NCI-H128 (cell line): ENCODE data around the gene CLMN.

ENCODE experiments used
- DNase-seq: peaks from one replicate; lab custom pipeline; 2025; ENCODE audit not compliant: unreplicated experiment; lab: John Stamatoyannopoulos, UW

Gene CLMN

DNA sequence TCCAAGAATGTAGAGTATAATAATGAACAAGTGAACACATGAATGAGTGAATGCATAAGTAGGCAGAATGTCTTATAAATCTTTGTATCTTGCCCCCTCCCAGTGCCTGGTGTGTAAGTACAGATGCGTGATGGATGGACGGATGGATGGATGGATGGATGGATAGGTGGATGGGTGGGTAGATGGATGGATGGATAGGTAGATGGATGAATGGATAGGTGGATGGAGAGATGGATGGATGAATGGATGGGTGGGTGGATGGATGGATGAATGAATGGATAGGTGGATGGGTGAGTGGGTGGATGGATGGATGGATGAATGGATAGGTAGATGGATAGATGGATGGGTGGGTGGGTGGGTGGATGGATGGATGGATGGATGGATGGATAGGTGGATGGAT lies 74.4 kb downstream of the CLMN start:
- no peak for DNase-seq

DNA sequence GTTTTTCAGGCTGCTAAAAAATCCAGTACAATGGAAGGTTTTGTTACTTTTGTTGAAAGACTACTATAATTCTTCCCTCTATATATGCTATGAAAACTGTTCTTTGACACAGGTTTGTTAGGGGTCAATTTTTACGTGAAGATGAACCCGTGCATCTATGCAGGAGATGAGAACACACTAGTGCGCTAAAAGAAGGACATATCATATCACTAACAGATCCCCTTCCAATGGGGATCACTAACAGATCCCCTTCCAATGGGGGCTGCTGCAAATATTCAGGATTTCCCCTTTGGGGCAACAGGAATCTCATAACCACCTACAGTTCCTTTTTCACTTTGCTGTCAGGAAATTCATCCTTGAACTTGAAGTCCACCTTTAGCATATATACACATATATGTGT lies 75.1 kb downstream of the CLMN start:
- DNase-seq: no peak

DNA sequence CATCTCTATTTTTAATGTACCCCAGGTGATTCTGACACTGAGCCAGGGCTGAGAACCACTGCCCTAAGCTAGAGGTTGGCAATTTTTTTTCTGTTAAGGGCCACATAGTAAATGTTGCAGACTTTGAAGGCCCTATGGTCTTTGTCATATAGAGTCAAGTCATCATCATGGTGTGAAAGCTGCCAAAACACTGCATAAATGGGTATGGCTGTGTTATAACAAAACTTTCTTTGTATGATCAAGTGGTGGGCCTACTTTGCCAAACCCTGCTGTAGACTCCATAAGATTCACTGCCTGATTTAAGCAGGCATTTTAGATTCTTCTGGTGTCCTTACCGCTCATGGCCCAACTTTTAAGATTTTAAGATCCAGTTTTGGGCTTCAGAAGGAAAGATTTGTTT lies 76.8 kb downstream of the CLMN start:
- DNase-seq: no peak

DNA sequence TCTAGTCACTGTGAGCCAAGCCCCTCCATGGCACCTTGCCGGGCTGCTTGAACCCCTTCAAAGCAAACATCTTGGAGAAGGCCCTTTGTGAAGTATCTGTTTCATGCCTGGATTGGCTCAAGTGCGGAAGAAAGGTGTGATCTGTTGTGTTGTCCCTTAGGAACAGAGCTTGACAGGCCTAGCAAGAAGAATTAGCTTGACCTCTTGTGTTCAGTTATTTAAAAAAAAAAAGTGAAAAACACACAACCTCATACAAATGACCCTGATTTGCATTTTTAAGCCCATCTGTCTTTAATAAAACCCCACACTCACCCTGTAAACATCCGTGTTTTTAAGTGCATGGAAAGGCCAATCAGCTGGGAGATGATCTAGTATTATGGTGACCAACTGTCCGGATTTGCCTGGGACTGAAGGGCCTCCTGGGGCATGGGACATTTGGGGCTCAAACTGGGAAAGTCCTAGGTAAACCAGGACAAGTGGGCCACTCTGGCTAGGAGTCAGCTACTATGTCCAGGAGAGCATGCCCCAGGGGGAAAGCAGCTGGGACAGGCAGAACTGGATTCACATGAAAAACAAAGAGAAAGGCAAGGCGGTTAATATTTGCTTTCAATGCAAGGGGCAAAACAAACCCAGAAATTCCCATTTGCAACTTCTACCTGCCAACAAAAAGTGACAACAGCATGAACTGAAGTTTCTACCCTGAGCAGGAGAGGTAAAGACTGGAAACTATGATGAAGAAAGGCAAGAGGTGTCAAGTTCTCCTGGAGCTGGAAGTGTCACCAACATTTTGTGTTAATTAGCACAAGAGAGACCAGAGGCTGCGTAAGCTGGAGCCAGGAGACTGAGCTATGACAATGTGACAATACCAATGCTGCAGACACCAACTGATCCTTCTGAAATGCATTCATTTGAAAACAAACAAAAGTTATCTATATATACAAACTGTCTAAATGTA lies 78.6 kb downstream of the CLMN start:
- no peak for DNase-seq

DNA sequence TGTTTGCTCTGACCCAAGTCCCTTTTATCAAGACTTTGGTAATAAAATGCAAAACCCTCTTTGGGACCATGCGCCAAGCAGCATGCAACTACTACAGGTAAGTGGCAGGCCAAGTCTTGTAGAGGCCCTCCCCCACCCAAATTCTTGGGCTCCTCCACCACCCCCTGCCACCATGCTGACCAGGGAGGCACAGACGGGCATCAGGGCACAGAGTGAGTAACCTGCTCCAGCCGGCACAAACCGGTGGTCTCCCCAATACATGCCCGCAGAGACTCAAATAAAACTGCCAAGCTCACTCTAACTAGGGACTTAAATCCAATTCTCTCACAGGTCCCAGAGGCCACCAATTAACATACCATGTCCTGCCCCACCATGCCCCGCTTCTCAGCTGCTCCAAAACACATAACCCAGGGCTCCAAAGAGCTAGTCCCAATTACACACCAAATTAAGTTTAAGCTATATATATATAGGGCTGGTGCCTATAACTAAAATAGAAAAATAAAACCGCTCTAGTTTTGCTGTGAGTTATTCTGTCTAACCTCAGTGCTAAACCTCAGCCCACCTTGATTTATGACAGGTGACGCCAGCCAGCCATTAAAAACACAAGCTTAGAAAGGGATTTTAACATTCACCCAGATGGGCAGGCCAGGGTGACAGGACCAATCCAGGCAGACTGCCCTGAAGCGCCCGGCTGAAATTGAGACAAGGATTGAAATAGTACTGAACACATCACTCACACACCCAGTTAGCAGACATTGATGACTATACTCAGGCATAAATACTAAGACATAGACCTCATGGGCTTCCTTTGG lies 81.0 kb downstream of the CLMN start:
- no peak for DNase-seq

DNA sequence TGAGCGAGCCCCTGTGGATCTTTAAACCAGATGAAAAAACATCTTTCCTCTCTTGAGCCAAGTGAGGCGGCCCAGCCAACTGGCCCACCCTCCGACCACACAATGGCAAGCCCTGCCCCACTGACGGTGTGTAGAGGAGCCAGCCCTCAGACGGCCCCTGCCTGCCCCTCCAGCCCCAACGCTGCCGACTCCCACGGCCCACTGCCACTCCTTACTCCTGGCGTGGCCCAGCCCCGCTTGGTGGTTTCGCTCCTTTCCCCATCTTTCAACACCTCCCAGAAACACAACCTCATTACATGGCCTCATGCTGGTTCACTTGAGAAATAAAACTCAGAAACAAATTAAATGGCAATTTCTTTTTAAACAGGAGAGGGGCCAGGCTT lies 81.8 kb downstream of the CLMN start:
- DNase-seq: no peak

DNA sequence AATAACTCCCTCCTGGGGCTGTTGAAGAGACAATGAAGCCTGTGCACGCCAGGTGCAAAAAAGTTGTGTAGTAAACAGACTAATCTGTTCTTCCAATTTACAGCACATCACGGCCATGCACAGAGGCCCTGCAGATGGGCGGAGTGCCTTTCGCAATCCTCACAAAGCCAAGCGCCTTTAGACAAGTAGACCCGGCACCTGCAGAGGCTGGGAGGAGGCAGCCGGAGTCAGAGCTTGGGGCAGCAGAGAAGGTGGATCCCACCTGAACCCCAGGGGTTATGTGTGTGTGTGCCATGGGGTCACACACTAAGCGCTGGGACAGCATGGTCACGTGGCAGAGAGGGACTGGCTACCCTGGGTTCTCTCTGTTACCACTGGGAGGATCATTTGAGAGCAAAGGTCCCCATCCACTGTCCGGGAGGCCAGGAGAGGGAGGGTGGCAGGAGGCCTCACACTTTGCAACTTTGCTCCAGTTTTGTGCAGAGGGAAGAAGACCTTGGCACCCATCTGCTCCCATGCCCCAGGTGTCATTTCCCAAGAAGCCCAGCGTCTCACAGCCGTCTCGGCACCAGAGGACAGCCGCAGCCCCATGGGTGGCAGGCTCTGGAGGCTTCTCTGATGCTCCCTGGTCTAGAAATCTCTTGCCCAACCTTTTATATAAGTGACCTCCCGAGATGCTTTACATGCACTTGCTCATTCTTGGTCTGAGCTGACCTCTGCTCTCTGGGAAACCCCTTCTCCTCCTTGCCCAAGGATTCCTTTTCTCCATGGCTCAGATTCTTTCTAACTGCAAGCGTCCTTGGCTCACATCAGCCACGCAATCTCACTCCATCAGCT lies 82.4 kb downstream of the CLMN start:
- DNase-seq: no peak

DNA sequence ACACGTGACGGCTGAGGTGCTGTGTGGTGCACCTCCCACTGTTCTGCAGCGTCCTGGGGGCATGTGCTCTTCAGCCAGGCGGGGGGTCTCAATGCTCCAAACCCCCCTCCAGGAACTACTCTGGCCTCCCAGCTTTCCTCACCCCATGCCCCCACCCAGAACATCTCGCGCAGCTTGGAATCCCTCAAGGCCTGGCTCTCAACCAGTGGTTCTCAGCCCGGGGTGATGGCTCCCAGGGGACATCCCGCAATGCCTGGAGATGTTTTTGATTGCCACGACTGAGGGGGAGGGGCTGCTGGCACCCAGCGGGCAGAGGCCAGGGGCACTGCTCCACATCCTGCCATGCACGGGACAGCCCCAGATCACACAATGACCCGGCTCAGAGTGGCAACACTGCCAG lies 83.5 kb downstream of the CLMN start:
- DNase-seq: no peak

DNA sequence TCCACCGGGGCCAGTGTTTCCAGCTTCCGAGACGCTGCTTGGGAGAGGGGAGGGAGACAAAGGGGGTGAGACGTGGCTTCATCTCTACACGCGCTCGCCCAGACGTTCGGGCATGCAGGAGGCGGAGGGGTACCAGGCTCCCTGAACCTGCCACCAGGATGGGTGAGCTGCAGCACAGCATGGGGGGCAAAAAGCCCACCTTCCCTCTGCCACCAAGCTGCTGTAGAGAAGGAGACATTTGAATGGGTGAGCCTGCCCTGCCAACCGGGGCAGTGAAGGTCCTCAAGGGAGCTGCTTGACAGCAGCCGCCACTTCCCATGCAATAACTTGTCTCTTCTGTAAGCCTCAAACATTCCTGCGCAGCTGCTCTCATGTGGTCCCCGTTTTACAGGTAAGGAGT lies 83.9 kb downstream of the CLMN start:
- no peak for DNase-seq

DNA sequence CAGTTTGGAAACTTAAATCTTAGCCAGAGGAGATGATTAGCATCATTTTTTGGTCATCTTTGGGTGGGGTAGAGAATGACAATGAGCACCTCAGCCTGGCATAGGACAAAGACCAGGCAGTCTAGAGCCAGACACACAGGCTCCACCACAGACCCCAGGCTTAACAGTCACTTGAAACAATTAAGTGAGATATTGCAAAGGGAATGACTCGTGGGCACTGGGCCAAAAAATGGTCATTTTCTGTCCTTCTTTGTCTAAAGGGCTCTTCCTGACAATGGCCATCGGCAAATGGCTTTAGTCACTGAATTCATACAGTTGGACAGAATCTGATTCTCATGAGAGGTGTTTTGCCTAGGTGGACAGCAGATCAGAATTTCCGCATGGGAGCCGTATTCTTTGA lies 84.4 kb downstream of the CLMN start:
- no peak for DNase-seq

DNA sequence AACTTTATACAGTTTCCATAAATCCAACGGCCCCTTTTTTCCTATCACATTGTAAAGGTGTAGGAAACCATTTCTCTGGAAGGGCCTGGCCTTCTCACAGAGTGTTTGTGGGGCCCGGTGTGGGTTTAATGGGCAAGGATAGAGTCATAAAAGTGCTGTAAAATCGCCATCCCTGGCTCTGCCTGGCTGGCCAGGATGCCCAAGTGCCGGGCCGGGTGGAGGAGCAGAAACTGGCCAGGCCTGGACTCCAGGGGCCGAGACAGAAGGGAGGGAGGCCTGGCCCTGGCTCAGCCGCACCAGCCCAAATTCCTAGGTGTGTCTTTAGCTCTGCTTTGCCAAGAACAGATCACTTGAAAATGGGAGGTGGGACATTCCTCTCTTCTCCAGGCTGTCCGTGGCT lies 85.3 kb downstream of the CLMN start:
- no peak for DNase-seq

DNA sequence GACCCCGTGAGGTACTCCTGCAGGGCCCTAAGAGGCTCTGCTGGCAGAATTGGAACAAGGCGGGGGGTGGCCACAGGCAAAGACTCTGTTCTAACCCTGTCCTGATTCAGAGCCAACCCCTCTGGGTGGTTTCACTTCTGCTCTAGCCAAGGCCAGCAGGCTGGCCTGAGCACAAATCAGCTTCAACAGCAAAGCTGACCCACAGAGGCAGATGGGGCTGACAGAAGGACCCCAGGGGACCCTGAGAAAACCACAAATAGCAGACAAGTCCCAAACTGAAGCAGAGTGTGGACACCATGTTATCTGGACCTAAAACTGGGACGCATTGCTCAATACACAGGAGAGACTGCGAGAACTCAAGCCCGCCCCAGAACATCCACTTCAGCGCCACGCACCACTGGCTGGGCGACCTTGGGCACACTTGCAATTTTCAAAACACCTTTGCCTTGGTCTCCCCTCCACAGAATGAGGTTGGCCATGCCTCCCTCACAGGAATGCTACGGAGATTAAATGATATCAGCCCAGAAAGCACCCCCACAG lies 85.9 kb downstream of the CLMN start:
- no peak for DNase-seq

DNA sequence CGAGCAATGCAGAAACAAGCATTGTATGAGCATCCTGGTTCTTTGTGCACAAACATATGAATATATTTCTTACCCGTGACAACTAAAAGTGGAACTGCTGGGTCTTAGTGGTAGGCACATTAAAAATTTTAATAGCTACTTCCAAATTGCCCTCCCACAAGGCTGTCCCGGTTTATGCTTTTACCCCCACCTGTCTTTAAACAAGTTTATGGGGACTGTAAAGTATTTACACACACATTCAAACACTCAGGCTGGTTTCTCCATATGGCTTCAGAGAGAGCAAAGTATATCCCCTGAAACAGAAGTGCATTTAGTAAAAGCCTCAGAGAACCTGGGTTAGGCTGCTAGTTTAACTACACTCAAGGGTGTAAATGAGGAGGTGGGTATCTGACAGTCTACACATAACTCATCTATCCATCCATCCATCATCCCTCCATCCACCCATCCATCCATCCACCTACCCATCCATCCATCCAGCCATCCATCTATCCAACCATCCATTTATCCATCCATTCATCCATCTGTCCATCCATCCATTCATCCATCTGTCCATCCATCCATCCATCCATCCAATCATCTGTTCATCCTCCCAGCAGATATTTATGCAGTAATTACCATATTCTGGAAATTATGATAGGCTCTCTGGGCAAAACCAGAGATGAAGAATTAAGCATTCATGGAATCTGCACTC lies 86.7 kb downstream of the CLMN start:
- no peak for DNase-seq

DNA sequence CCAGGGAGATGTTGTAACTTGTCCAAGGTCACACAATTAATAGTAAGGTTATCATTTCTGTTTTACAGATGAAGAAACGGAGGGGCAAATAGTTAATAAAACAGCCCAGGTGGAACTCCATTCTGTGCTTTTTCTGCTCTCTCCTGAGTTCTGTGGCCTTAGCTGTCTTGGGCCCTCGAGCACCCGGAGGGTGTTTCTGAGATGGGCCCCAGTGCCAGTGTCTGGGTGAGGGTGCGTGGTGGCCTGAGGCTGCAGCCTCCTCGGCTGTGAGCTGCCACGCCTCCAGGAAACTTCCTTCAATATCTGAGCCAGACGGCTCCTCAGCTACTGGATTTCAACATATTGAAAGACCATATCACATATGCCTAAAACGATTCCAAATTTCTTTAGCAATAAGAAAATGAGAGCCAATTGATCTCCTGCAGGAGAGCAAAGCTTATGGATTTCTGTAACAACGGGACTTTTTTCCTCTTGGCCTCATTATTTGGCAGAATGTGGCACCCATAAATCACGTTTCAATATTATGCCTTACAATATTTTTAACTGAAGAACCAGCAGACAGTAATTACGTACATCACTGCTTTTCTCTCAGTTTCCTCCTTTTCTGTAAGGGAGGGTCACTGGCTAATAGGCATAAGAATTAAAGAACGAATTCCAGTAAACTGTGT lies 87.6 kb downstream of the CLMN start:
- no peak for DNase-seq

DNA sequence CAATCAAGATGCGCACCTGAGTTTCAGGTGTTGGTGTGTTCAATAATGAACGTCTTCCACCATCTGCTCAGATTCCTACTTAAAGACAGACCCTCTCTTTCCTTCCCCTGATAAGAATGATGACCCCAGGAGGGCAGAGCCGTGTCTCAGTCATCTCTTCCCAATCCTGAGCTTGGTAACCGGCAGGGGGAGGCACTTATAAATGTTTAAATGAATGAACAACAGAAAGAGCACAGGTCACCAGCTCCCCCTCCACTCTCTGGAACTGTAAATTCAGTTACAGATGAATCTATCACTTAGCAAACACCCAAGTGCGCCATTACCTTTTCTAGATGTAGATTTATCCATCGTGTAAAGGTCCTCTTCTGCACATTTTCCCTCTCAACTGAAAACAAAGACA lies 90.0 kb downstream of the CLMN start:
- no peak for DNase-seq

DNA sequence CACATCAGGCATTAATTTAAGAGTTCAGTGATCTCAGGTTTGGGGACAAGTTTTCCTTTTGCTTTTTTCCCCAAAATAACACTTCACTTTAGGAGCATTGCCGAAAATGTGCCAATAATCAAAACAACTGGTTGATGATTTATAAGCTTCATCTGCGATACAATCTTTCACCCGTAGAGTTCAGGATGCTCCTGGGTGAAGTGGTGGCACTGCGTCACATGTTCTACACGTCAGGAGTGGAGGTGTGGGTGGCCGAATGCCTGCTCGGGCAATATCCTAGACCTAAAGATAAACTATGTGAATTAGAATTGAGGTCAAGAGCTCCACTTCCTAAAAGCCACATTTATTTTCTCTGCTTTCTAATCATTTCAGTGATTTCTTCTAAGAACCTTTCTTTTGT lies 91.5 kb downstream of the CLMN start:
- DNase-seq: no peak

DNA sequence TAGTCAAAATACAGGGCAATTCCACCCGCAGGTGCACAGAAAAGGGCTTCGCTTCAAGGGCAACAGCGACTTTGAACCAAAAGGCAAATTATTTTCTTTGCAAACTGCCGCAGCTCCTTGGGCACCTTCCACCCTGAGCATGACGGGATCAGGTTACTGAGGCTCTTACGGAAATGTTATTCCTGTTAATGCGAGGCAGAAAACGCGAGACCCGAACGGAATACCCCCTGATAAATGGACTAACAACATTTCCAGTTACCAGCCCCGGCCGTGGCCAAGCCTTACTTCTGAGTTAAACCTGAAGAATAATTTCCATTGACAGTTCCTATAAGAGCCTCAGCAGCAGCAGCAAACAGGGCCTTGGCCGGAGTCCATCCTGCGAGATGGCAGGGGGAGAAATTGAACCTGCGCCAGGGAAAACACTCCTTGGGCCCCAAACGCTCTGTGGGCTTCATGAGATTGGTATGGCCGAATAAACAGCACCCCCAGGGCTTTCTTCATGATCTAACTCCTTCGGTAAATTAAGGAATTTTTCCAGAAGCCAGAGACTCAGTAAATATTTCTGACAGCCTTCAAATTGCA lies 92.3 kb downstream of the CLMN start:
- DNase-seq: no peak

DNA sequence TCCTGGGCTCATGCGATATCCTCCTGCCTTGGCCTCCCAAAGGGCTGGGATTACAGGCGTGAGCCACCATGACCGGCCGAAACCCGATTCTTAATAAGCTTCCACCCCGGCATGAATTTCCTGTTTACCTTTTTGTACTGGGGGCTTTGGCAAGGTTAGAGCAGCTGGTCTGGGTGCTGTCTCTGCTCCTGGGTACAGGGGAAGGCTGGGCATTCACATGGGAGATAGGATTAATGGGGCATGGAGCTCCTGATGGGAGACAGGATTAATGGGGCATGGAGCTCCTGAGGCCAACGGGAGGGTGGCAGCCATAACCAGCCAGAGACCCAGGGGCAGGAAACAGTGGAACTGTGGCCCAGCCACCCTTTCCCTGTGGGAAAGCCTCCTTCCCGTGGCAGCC lies 92.9 kb downstream of the CLMN start:
- DNase-seq: no peak

DNA sequence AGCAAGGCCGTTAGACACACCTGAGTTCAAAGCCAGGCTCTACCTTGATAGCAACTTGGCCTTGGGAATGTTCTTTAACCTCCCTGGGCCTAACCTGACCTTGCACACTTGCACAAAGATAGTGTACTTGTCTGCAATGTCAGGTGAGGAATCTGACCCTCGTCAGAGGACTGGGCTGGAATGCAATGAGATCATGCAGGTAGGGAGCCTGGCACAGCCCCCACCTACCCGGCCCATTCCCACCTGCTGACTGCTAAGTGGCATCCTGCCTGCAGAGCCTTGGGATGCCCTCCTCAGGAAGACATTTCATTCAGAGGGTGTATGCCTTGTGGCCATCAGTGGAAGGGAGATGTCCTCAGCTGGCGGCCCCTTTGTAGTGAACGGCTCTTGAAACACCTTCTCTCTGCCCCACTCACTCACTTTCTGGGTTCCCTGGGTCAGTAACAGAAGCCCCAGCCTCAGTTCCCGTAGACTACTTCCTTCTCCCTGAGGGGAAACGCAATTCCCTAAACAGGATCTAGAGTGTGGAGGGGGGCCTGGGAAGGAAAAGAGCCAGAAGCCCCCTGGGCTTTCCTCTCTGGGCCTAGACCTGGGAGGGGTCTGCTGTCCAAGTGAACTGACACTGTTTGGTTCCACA lies 94.3 kb downstream of the CLMN start:
- DNase-seq: no peak
